HG03095 (cell line): ENCODE measurements around the gene PRXL2B.

Experiments used
- ATAC-seq: cut with Tn5 transposase; IDR thresholded peaks from one replicate; pipeline ENCODE4 v1.9.1; 2021; ENCODE audit warnings: moderate library complexity; ENCODE audit not compliant: unreplicated experiment

PRXL2B gene

DNA sequence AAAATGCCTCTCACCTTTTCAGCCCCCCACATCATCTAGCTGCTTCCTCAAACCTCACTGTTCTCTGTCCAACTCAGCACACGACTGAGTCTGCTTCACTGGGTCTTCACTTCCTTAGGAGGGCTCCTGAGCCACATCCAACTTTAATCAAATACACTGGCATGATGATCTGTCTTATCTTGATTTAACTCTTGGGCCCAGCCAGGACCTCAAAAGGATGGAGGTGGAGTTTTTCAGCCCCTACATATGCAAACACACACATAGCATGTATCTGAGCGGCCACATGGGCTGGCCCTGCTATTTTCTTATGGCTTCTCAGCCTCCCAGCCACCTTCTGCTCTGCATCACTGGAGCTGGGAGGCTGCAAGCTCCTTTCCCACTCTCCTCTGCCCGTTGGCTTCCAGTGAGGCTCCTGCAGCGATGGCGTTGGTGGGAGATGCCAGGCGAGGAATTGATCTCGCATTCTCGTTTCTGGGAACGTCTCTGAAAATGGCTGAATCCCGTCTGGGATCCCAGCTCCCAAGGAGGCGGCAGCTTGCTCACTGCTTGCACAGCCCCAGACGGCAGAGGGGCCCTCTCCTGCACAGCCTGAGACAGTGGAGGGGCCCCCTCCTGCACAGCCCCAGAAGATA is 1.8 kb upstream of the PRXL2B start:
- no peak for ATAC-seq

DNA sequence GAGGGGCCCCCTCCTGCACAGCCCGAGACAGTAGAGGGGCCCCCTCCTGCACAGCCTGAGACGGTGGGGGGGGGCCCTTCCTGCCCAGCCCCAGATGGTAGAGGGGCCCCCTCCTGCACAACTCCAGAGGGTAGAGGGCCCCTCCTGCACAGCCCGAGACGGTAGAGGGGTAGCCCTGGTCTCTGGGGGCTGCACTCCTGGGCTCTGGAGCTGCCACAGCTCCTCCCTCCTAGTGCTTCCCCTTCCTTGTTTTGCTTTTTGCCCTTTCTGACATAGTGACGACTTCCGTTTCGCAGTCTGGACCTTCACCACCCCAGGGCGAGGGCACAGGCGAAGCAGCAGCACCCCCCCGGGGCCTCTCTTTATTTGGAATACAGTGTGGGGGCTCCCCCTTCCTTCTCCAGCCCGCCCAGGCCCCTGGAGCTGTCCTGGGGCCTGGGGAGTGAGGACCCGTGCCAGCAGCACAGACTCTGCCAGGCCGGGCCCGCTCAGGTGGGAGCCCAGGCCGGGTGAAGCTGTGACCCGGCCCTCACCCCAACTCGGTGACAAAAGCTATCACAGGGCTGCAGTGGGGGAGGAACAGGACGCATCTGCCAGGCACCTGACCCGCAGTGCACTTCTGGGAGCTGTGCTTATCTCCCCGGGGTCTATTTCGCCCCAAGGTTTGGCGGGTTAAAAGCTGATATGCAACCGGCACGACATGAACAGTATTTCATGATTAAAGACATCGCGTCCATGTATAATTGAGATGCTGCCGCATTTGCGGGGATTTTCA is 1.1 kb upstream of the PRXL2B start:
- peak; percentile 32 for ATAC-seq

DNA sequence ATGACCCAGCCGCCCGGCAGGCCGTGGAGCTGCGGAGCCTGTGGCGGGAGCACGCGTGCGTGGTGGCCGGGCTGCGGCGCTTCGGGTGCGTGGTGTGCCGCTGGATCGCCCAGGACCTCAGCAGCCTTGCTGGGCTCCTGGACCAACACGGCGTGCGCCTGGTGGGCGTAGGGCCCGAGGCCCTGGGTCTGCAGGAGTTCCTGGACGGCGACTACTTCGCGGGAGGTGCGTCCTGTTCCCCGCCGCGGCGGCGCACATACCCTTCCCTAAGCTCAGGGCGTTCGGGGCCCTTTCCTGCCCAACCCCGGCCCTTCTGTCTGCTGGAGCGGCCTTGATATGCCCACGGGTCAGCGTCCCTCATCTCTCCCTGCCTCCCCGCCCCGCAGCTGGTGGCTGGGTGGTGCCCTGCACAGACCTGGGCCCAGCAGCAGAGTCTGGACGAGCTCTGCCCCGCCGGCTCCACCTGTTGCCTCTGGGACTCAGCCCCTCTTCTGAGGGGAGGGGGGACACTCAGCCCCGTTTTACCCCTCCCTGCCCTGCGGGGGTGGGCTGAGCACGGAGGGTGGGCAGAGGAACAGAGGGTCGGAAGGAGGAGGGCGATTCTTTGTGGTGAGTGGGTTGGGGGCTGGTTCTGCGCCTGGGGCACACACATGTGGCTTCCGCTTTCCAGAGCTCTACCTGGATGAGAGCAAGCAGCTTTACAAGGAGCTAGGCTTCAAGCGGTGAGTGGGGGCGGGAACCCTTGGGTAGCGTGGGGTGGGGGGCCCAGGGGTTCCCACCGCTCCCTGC is 688 bp downstream of the PRXL2B start:
- ATAC-seq, result peak; percentile 1

DNA sequence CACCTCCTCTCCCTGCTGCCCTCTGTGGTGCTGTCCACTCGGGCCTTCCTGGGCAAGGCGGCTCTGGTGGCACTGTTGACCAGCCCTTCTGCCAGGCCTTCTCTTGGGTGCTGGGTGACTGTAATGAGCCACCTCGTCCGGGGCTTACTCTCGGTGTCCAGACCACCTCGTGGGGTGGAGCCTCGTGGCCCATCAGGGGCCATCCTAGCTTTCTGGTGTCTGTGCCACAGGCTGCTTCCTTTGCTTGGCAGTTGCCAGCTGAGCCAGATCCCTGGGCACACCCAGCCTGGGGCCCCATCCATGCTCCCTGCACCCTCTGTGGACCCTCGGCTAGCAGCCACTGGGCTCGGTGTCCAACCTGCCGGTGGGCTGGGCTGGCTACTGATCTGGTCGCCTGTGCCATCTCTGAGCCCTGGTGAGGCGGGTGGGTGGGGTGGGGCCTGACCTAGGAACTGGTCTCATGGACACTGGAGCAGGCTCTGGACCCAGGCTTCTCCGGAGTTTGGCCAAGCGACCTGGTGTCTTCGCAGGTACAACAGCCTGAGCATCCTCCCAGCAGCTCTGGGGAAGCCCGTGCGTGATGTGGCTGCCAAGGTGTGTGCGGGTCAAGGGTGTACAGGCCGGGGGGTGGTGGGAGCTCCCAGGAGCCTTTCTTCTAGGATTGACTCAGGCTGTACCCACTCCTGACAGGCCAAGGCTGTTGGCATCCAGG is 1.4 kb downstream of the PRXL2B start:
- ATAC-seq, result no peak

GRCh38 chr1:2588661-2589430 is 2.3 kb downstream of the PRXL2B start:
- no peak for ATAC-seq

- no peak for ATAC-seq
Measured at GRCh38 chr1:2589431-2590232, 3.1 kb downstream of the PRXL2B start.

- no peak for ATAC-seq
Measured at GRCh38 chr1:2590233-2591141, 3.9 kb downstream of the PRXL2B start.

- ATAC-seq, result no peak
Measured at GRCh38 chr1:2591233-2591580, 4.6 kb downstream of the PRXL2B start.

DNA sequence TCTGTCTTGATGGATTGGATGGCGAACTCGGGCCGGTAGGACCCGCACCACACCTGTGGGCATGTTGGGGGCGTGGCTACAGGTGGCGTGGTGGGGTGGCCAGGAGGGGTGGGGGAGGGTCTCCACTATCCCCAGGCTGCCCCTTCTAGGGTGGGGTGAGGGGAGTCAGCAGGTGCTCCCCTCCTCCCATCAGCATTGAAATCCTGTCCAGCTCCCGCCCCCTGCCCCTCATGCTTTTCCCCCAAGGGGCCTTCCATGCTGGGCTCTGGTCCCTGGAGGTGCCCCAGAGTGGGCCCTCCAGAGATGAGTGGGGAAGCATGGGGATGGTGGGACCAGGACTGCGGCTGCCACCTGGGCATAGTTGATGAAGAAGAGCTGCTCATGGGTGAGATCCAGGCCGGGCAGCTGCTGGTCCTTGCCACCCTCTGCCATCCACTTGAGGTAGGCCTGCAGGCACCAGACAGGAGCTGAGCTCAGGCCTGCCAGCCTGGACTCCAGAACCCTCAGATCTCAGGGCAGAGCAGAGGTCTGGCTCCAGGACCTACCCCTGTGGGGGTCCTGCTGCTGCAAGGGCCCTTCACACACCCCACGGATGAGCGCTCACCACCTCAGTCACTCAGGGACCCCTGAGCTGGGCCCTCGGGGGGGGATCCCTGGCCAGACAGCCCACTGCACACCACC is 5.1 kb downstream of the PRXL2B start:
- no peak for ATAC-seq

- ATAC-seq, result no peak
Measured at GRCh38 chr1:2592672-2593071, 6.1 kb downstream of the PRXL2B start.

- ATAC-seq, result no peak
Measured at GRCh38 chr1:2593251-2593878, 6.8 kb downstream of the PRXL2B start.

- no peak for ATAC-seq
Measured at GRCh38 chr1:2594001-2594640, 7.5 kb downstream of the PRXL2B start.

DNA sequence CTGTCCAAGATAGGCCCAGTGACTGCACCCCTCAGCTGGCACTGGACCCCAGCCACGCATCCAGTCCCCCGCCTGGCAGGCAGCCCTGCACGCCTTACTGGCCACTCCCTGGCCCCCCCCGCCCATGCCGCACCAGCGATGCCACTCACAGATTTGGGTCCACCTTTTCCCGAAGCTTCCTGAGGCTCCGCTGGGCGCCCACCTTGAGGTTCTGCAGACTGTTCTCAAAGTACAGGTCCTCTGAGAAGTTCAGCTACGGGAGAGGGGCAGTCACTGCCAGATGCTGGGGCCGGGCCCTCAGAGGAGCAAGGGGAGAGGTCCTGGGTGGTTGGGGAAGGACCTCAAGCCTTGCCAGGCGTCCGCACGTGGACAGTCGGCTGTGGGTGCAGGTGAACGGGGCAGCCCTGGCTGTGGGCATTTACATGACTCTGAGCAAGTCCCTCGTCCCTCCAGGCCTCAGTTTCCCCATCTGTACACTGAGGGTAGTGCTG is 8.1 kb downstream of the PRXL2B start:
- no peak for ATAC-seq

GRCh38 chr1:2595261-2595811 is 8.8 kb downstream of the PRXL2B start:
- no peak for ATAC-seq

DNA sequence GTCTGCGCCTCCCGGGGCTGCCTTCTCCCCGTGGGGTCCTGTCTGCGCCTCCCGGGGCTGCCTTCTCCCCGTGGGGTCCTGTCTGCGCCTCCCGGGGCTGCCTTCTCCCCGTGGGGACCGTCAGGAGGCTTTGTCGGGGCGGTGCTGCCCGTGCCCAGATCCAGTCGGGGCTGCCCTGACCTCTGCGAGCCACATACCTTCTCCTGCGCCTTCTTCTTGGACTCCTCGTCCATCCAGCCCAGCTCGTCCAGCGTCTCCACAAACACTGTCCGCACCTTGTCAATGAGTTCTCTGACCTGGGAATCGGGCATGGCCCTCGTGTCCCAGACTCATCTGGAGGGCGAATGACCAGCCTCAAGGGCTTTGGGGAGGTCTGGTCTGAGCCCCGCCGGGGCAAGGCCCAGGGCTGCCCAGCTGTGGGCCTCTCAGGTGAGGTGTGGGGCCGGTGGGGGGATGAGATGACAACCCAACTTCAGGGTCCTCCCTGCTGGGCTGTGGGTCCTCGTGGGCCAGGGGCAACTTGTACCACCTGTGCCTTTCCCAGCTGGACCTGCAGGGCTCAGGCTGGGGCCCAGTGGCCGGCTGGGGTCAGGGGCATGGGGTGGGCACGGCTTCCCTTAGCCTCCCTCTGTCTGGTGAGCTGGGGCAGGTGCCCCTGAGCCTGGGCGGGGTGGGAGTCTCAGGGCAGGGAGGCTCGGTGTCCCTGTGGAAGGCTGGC is 9.4 kb downstream of the PRXL2B start:
- ATAC-seq, result no peak
